Upper lobe of left lung (tissue), 6 donors: Measurements from ENCODE around the gene ZMPSTE24. TPM values are rescaled to one million over a fixed set of nuclear protein-coding genes. Genes with fewer than 3 reads are reported as not detected.
"Not testable (repeated sequence)": the region's sequence is repeated elsewhere in the genome, so short reads cannot be mapped to it uniquely, and the experiment has no call there.

Experiments
- ATAC-seq, 2 donors: fragments of 200-7000 bp; cut with Tn5 transposase; one replicate each; pipeline ENCODE4 v1.9.1; 2022; ENCODE audit warnings: mild to moderate bottlenecking in 2 of 2, moderate library complexity in 2 of 2; ENCODE audit not compliant: low FRiP score in 2 of 2
- DNase-seq, 2 donors: peaks; one replicate each; pipeline ENCODE4 v3.0.0-alpha.2; 2019 to 2020
- H3K27ac ChIP-seq, 4 donors: fragments of 200-600 bp; sonication (generic); one replicate each; pipeline ENCODE4 v1.5.1; 2016 to 2019
- H3K27me3 ChIP-seq, 4 donors: fragments of 200-600 bp; sonication (generic); one replicate each; pipeline ENCODE4 v1.5.1; 2017 to 2019
- H3K36me3 ChIP-seq, 4 donors: fragments of 200-600 bp; sonication (generic); one replicate each; pipeline ENCODE4 v1.5.1; 2016 to 2019
- H3K4me1 ChIP-seq, 4 donors: fragments of 200-600 bp; sonication (generic); one replicate each; pipeline ENCODE4 v1.5.1; 2018 to 2019
- H3K4me3 ChIP-seq, 4 donors: fragments of 200-600 bp; sonication (generic); one replicate each; pipeline ENCODE4 v1.5.1; 2017 to 2019; ENCODE audit warnings: mild to moderate bottlenecking in 2 of 4, moderate library complexity in 1 of 4
- H3K9me3 ChIP-seq, 4 donors: fragments of 200-600 bp; sonication (generic); one replicate each; pipeline ENCODE4 v1.5.1; 2018 to 2019
- CTCF ChIP-seq, 6 experiments: fragments of 450-650 bp in 4 of 6; fragments of 200-600 bp in 2 of 6; sonication (generic) in 2 of 6; IDR thresholded peaks; one replicate each; pipeline ENCODE4 v1.5.1; 2016 to 2019; ENCODE audit warnings: antibody characterized with exemption in 6 of 6
- EP300 ChIP-seq, 4 donors: sonication (generic); formaldehyde crosslinking; IDR thresholded peaks; one replicate each; pipeline ENCODE4 v1.5.1; 2017; ENCODE audit warnings: antibody characterized with exemption in 4 of 4, control low read depth in 2 of 4
- POLR2A ChIP-seq, 4 donors: fragments of 450-650 bp; IDR thresholded peaks; one replicate each; pipeline ENCODE4 v1.5.1; 2016 to 2017; ENCODE audit warnings: antibody characterized with exemption in 4 of 4, mild to moderate bottlenecking in 2 of 4
- POLR2AphosphoS5 ChIP-seq, 2 donors: sonication (generic); formaldehyde crosslinking; IDR thresholded peaks; one replicate each; pipeline ENCODE4 v1.5.1; 2017; ENCODE audit warnings: antibody characterized with exemption in 2 of 2
- WGBS, 2 donors: methylation state at CpG; one replicate each; pipeline ENCODE4 v1.1.5; 2017 to 2018; 5-methylcytosine and 5-hydroxymethylcytosine counted together
- total RNA-seq, 6 donors: library from RNA; depleted of rRNA in 4 of 6; stranded (reverse); fragments of >200 nt in 4 of 6; gene quantifications; one replicate each; pipeline versions ENCODE4 v1.1.0 to v1.2.1, GENCODE V29; 2016 to 2021
- donor health status: DM: no; HTN: no; CAD: no; lungs with moderate emphysema.
- donor health status: DM: no; HTN: yes; CAD: no; lungs with severe emphysema.

The ZMPSTE24 gene
- total RNA-seq, 6 donors from 2014 or later = 10.3 to 42.8 (median 34.1) TPM

GRCh38 chr1:40338745-40339419 is 80.8 kb downstream of the ZMPSTE24 start:
- Histone ChIP-seq H3K4me3 (peak overlapping the region in 3 of 4 donors; percentile 7 to 27 (median 24)), H3K4me1 (peaks cover 0 to 15% (median 8%) of the 10 kb centered on the region in 4 donors), H3K9me3 (no peaks in the 10 kb centered on the region), H3K36me3 (no peaks in the 10 kb centered on the region), H3K27ac (peak overlapping the region; percentile 71 to 85 (median 76)), H3K27me3 (no peaks in the 10 kb centered on the region)
- WGBS, 2 donors = 19 to 30% methylated on average over 17 to 21 of the region's 21 CpGs
- DNase-seq = peak; percentile 88
- peak; percentile 88 to 93 for ATAC-seq
- TF ChIP-seq CTCF (IDR thresholded peaks at IDR 0.05) (peak; percentile 91 to 96 (median 94)), EP300 (IDR thresholded peaks at IDR 0.05) (no peak), POLR2A (IDR thresholded peaks at IDR 0.05) (peak in 1 of 4 donors; percentile 20), POLR2AphosphoS5 (IDR thresholded peaks at IDR 0.05) (peak in 1 of 2 donors; percentile 40)

- Histone ChIP-seq H3K9me3 (no peaks in the 10 kb centered on the region), H3K4me1 (peaks cover 0 to 15% (median 8%) of the 10 kb centered on the region in 4 donors), H3K27ac (peak overlapping the region; percentile 71 to 85 (median 76)), H3K4me3 (peak overlapping the region in 2 of 4 donors; percentile 7 to 27), H3K36me3 (no peaks in the 10 kb centered on the region), H3K27me3 (no peaks in the 10 kb centered on the region)
- 40 to 60% methylated on average over 5 to 6 of the region's 6 CpGs for WGBS, 2 donors
- DNase-seq = peak in 1 of 2 donors; percentile 53
- peak in 1 of 2 donors; percentile 45 for ATAC-seq
- TF ChIP-seq POLR2AphosphoS5 (IDR thresholded peaks at IDR 0.05) (peak in 1 of 2 donors; percentile 24), EP300 (IDR thresholded peaks at IDR 0.05) (no peak), CTCF (IDR thresholded peaks at IDR 0.05) (no peak), POLR2A (IDR thresholded peaks at IDR 0.05) (peak in 1 of 4 donors; percentile 35)
Measured at GRCh38 chr1:40339420-40340323, 81.6 kb downstream of the ZMPSTE24 start.

- no peak overlapping the region for H3K4me3 ChIP-seq
- peaks cover 0 to 15% (median 8%) of the 10 kb centered on the region in 4 donors for H3K4me1 ChIP-seq
- H3K27me3 ChIP-seq = no peaks in the 10 kb centered on the region
- H3K9me3 ChIP-seq = no peaks in the 10 kb centered on the region
- WGBS, 2 donors = 58 to 69% methylated on average over 6 of the region's 6 CpGs
- DNase-seq (no peak), ATAC-seq (no peak)
- peak overlapping the region in 3 of 4 donors; percentile 45 to 75 (median 73) for H3K27ac ChIP-seq
- H3K36me3 ChIP-seq = no peaks in the 10 kb centered on the region
- TF ChIP-seq POLR2AphosphoS5 (IDR thresholded peaks at IDR 0.05) = no peak
Measured at GRCh38 chr1:40341491-40342380, 83.7 kb downstream of the ZMPSTE24 start.

- TF ChIP-seq POLR2A (IDR thresholded peaks at IDR 0.05) = peak in 1 of 4 donors; percentile 28
- not testable (repeated sequence) for H3K27me3 ChIP-seq, ATAC-seq, H3K4me3 ChIP-seq, H3K36me3 ChIP-seq, DNase-seq, H3K9me3 ChIP-seq
- Histone ChIP-seq H3K27ac (peak overlapping the region; percentile 4 to 75 (median 59)), H3K4me1 (peaks cover 0 to 15% (median 8%) of the 10 kb centered on the region in 4 donors)
- WGBS, 2 donors = 72 to 73% methylated on average over 3 of the region's 3 CpGs
Measured at GRCh38 chr1:40342381-40342717, 84.3 kb downstream of the ZMPSTE24 start.

Other genes starting within 250 kb of the ZMPSTE24 start
- gene CAP1, start 217.5 kb upstream of the ZMPSTE24 start, total RNA-seq = 100 to 1,000 TPM; 113 to 502 (median 245) TPM
- gene PPT1, start 161.0 kb upstream of the ZMPSTE24 start, total RNA-seq = 100 to 1,000 TPM in 3 of 6 donors, 10 to 100 TPM in 3; 35.6 to 190 (median 95.3) TPM
- gene RLF, start 96.8 kb upstream of the ZMPSTE24 start, total RNA-seq = 10 to 100 TPM in 4 of 6 donors, 1 to 10 TPM in 2; 8.9 to 22.3 (median 11.0) TPM
- gene TMCO2, start 10.3 kb upstream of the ZMPSTE24 start, total RNA-seq = not detected
- gene COL9A2, start 59.0 kb downstream of the ZMPSTE24 start, total RNA-seq = 10 to 100 TPM in 1 of 6 donors, 1 to 10 TPM in 5; 4.2 to 30.4 (median 5.2) TPM
- 10 to 100 TPM; 68.7 to 95.3 (median 72.2) TPM for gene SMAP2, start 115.5 kb downstream of the ZMPSTE24 start, total RNA-seq
- 1 to 10 TPM in 3 of 6 donors, under 1 TPM in 1, not detected in 2; 0.76 to 1.7 (median 1.4) TPM for gene ZFP69B, start 192.2 kb downstream of the ZMPSTE24 start, total RNA-seq
- 1 to 10 TPM; 1.3 to 5.2 (median 3.1) TPM for gene ZFP69, start 219.1 kb downstream of the ZMPSTE24 start, total RNA-seq